Mesenchymal stem cell (in vitro differentiated cells and primary cell): ENCODE results near the gene NAP1L5.

Experiments used
- DNase-seq: peaks from one replicate; pipeline ENCODE4 v3.0.0-alpha.2; 2013
- H2AFZ ChIP-seq: one replicate; pipeline ENCODE4 v1.6.1; 2013; ENCODE audit warnings: low read depth, mild to moderate bottlenecking, control low read depth, inconsistent platforms, low read length, moderate library complexity
- H2AK5ac ChIP-seq: 2 replicates; pipeline ENCODE4 v1.6.1; 2013; ENCODE audit warnings: low read length, moderate library complexity, mild to moderate bottlenecking, inconsistent platforms; ENCODE audit not compliant: severe bottlenecking
- H2BK120ac ChIP-seq: one replicate; pipeline ENCODE4 v1.6.1; 2013; ENCODE audit warnings: low read depth, mild to moderate bottlenecking, inconsistent platforms, low read length, moderate library complexity
- H2BK12ac ChIP-seq, 2 experiments: one replicate each; pipeline ENCODE4 v1.6.1; 2013; ENCODE audit warnings: inconsistent platforms in 2 of 2, low read length in 2 of 2, mild to moderate bottlenecking in 2 of 2, moderate library complexity in 2 of 2, control low read depth in 1 of 2
- H2BK15ac ChIP-seq: one replicate; pipeline ENCODE4 v1.6.1; 2013; ENCODE audit warnings: mild to moderate bottlenecking, low read depth, inconsistent platforms; ENCODE audit not compliant: poor library complexity, severe bottlenecking
- H2BK5ac ChIP-seq: 2 replicates; pipeline ENCODE4 v1.6.1; 2013; ENCODE audit warnings: low read depth, mild to moderate bottlenecking, low read length, control low read depth, inconsistent platforms; ENCODE audit not compliant: poor library complexity, severe bottlenecking
- H3K14ac ChIP-seq, 2 experiments: one replicate each; pipeline ENCODE4 v1.6.1; 2013; ENCODE audit warnings: inconsistent platforms in 2 of 2, low read length in 2 of 2, control low read depth in 1 of 2, mild to moderate bottlenecking in 1 of 2, moderate library complexity in 1 of 2
- H3K18ac ChIP-seq, 2 experiments: one replicate each; pipeline ENCODE4 v1.6.1; 2013; ENCODE audit warnings: inconsistent platforms in 2 of 2, low read length in 2 of 2, control low read depth in 1 of 2, low read depth in 1 of 2, mild to moderate bottlenecking in 1 of 2
- H3K23ac ChIP-seq, 2 experiments: one replicate each; pipeline ENCODE4 v1.6.1; 2013; ENCODE audit warnings: inconsistent platforms in 2 of 2, low read length in 2 of 2, mild to moderate bottlenecking in 2 of 2, moderate library complexity in 2 of 2, control low read depth in 1 of 2
- H3K27ac ChIP-seq: 2 replicates; pipeline ENCODE4 v1.5.1; 2013; ENCODE audit warnings: mild to moderate bottlenecking, moderate library complexity, low read length, control low read depth, inconsistent platforms; ENCODE audit not compliant: poor library complexity, severe bottlenecking
- H3K27me3 ChIP-seq, 2 experiments: 2 replicates each; pipeline versions ENCODE4 v1.6.1 to v1.7.0; 2013; ENCODE audit warnings: low read length in 2 of 2, mild to moderate bottlenecking in 2 of 2, moderate library complexity in 2 of 2, control low read depth in 1 of 2, inconsistent platforms in 1 of 2; ENCODE audit not compliant: control insufficient read depth in 1 of 2, insufficient read depth in 1 of 2
- H3K36me3 ChIP-seq, 2 experiments: 2 replicates each; pipeline versions ENCODE4 v1.6.1 to v1.7.0; 2013; ENCODE audit warnings: low read length in 2 of 2, control low read depth in 1 of 2, inconsistent platforms in 1 of 2, low read depth in 1 of 2, mild to moderate bottlenecking in 1 of 2; ENCODE audit not compliant: insufficient read depth in 2 of 2, control insufficient read depth in 1 of 2
- H3K4ac ChIP-seq, 2 experiments: one replicate each; pipeline ENCODE4 v1.6.1; 2013; ENCODE audit warnings: inconsistent platforms in 2 of 2, low read length in 2 of 2, mild to moderate bottlenecking in 2 of 2, moderate library complexity in 2 of 2, control low read depth in 1 of 2, low read depth in 1 of 2
- H3K4me1 ChIP-seq: 2 replicates; pipeline ENCODE4 v1.6.1; 2013; ENCODE audit warnings: low read depth, low read length, control low read depth; ENCODE audit not compliant: control insufficient read depth, insufficient read depth
- H3K4me2 ChIP-seq: 2 replicates; pipeline ENCODE4 v1.6.1; 2013; ENCODE audit warnings: low read length, mild to moderate bottlenecking, inconsistent platforms; ENCODE audit not compliant: poor library complexity, severe bottlenecking
- H3K4me3 ChIP-seq, 2 experiments: 2 replicates each; pipeline versions ENCODE4 v1.5.1 to v1.7.0; 2013; ENCODE audit warnings: low read length in 2 of 2, mild to moderate bottlenecking in 2 of 2, control low read depth in 1 of 2, low read depth in 1 of 2; ENCODE audit not compliant: insufficient read depth in 1 of 2
- H3K79me1 ChIP-seq: replicated peaks from 2 replicates; pipeline ENCODE4 v1.6.1; 2013; ENCODE audit warnings: mild to moderate bottlenecking, control low read depth, low read length, inconsistent platforms; ENCODE audit not compliant: poor library complexity, severe bottlenecking
- H3K9ac ChIP-seq: 2 replicates; pipeline ENCODE4 v1.7.0; 2013; ENCODE audit warnings: mild to moderate bottlenecking, low read length, moderate library complexity
- H3K9me3 ChIP-seq: 2 replicates; pipeline ENCODE4 v1.7.0; 2013; ENCODE audit warnings: mild to moderate bottlenecking, low read length; ENCODE audit not compliant: control insufficient read depth
- H4K8ac ChIP-seq: one replicate; pipeline ENCODE4 v1.6.1; 2013; ENCODE audit warnings: inconsistent platforms, mild to moderate bottlenecking, low read length, moderate library complexity
- H4K91ac ChIP-seq: one replicate; pipeline ENCODE4 v1.6.1; 2013; ENCODE audit warnings: mild to moderate bottlenecking, low read length, inconsistent platforms
- WGBS: methylation state at CpG from one replicate; pipeline ENCODE4 v1.1.7; 2013; ENCODE audit warnings: mixed read lengths; 5-methylcytosine and 5-hydroxymethylcytosine counted together

The NAP1L5 gene

DNA sequence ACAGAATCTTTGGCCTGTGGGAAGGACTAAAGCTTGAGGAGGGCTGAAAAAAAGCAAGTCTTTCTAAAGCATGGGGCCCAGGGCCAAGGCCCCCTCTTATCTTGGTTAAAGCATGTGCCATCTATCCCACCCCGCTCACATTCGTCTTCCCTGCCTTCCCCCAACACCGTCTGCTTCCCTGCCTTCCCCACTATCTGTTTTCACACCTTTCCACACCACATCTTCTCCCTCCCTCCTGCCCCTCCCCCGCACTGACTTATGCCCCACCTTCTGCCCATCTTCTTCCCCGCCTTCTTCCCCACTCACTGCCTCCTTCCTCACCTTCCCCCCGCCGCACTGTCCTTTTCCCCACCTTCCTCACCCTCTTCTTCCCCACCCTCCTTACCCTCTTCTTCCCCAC is 890 bp upstream of the NAP1L5 start:
- DNase-seq: no peak
- H3K18ac ChIP-seq: no peak overlapping the region
- no peaks in the 10 kb centered on the region for H3K9me3 ChIP-seq
- H3K27me3 ChIP-seq: no peaks in the 10 kb centered on the region
- H3K27ac ChIP-seq: no peak overlapping the region
- H2AFZ ChIP-seq: no peak overlapping the region
- H2AK5ac ChIP-seq: no peak overlapping the region
- no peak overlapping the region for H2BK5ac ChIP-seq
- peaks cover 4% of the 10 kb centered on the region for H3K79me1 ChIP-seq
- no peak overlapping the region for H3K4me3 ChIP-seq
- WGBS: 90% methylated on average over 7 of the region's 7 CpGs
- H3K4me2 ChIP-seq: no peak overlapping the region
- no peak overlapping the region for H4K91ac ChIP-seq
- no peak overlapping the region for H3K23ac ChIP-seq
- no peak overlapping the region for H4K8ac ChIP-seq
- H2BK12ac ChIP-seq: no peak overlapping the region
- H3K4ac ChIP-seq: no peak overlapping the region
- H3K14ac ChIP-seq: no peak overlapping the region
- H3K4me1 ChIP-seq: no peaks in the 10 kb centered on the region
- H3K9ac ChIP-seq: no peak overlapping the region
- H2BK120ac ChIP-seq: no peak overlapping the region
- peaks cover 0 to 4% of the 10 kb centered on the region in 2 experiments for H3K36me3 ChIP-seq
- H2BK15ac ChIP-seq: no peak overlapping the region

GRCh38 chr4:88697141-88697540 is 488 bp downstream of the NAP1L5 start:
- Histone ChIP-seq H2AK5ac (no peak overlapping the region), H3K14ac (peak overlapping the region in 1 of 2 experiments; percentile 70), H3K18ac (peak overlapping the region in 1 of 2 experiments; percentile 78), H3K36me3 (peaks cover 0 to 8% of the 10 kb centered on the region in 2 experiments), H3K4me1 (no peaks in the 10 kb centered on the region), H3K9ac (peak overlapping the region; percentile 89), H2AFZ (peak overlapping the region; percentile 37), H3K27me3 (no peaks in the 10 kb centered on the region), H2BK5ac (no peak overlapping the region), H3K79me1 (peaks cover 4% of the 10 kb centered on the region), H3K4me2 (peak overlapping the region; percentile 77), H3K23ac (no peak overlapping the region), H3K4me3 (peak overlapping the region; percentile 72 to 78), H3K4ac (no peak overlapping the region), H3K9me3 (no peaks in the 10 kb centered on the region), H3K27ac (no peak overlapping the region), H2BK120ac (no peak overlapping the region), H4K91ac (no peak overlapping the region), H2BK15ac (no peak overlapping the region), H4K8ac (peak overlapping the region; percentile 19), H2BK12ac (no peak overlapping the region)
- 56% methylated on average over 18 of the region's 18 CpGs for WGBS
- DNase-seq: peak; percentile 28

DNA sequence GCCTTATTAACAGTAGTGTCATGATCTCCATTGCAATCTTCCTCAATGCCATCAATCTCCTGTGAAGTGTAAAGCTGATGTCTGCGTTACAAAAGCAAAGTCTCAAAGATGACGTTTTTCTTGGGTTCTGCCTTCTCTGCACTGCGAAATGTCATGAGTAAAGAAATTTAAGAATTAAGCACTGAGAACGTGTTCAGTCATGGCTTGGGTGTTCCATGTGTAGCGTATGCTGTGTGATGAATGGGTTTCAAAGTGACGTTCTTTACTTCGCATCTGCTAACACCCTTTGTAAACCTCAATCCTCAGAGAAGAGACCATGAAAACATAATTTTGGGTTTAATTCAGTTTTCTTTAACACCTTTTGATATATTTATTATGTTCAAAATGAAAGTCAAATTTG is 999 bp downstream of the NAP1L5 start:
- no peak overlapping the region for H3K23ac ChIP-seq
- no peaks in the 10 kb centered on the region for H3K9me3 ChIP-seq
- DNase-seq: no peak
- no peak overlapping the region for H2AFZ ChIP-seq
- H4K8ac ChIP-seq: no peak overlapping the region
- H3K14ac ChIP-seq: no peak overlapping the region
- no peak overlapping the region for H2BK15ac ChIP-seq
- WGBS: 86% methylated on average over 5 of the region's 7 CpGs
- no peak overlapping the region for H3K18ac ChIP-seq
- H2BK5ac ChIP-seq: no peak overlapping the region
- peaks cover 0 to 8% of the 10 kb centered on the region in 2 experiments for H3K36me3 ChIP-seq
- H3K27me3 ChIP-seq: no peaks in the 10 kb centered on the region
- H3K9ac ChIP-seq: peak overlapping the region; percentile 89
- peak overlapping the region in 1 of 2 experiments; percentile 78 for H3K4me3 ChIP-seq
- no peak overlapping the region for H3K4me2 ChIP-seq
- H3K4me1 ChIP-seq: no peaks in the 10 kb centered on the region
- H4K91ac ChIP-seq: no peak overlapping the region
- peaks cover 4% of the 10 kb centered on the region for H3K79me1 ChIP-seq
- no peak overlapping the region for H2AK5ac ChIP-seq
- H3K4ac ChIP-seq: no peak overlapping the region
- H2BK120ac ChIP-seq: no peak overlapping the region
- no peak overlapping the region for H2BK12ac ChIP-seq
- no peak overlapping the region for H3K27ac ChIP-seq

GRCh38 chr4:88693792-88694191 is 3.8 kb downstream of the NAP1L5 start:
- H3K18ac ChIP-seq: no peak overlapping the region
- 99% methylated on average over 3 of the region's 3 CpGs for WGBS
- H3K4me1 ChIP-seq: peaks cover 2% of the 10 kb centered on the region
- H2AK5ac ChIP-seq: no peak overlapping the region
- H3K27ac ChIP-seq: no peak overlapping the region
- no peak overlapping the region for H2BK12ac ChIP-seq
- H3K14ac ChIP-seq: no peak overlapping the region
- H3K4me2 ChIP-seq: no peak overlapping the region
- H3K9me3 ChIP-seq: no peaks in the 10 kb centered on the region
- no peak overlapping the region for H4K91ac ChIP-seq
- no peak overlapping the region for H2BK15ac ChIP-seq
- no peak overlapping the region for H3K4ac ChIP-seq
- H3K79me1 ChIP-seq: peaks cover 4% of the 10 kb centered on the region
- no peak overlapping the region for H3K23ac ChIP-seq
- peaks cover 0 to 10% of the 10 kb centered on the region in 2 experiments for H3K36me3 ChIP-seq
- no peak overlapping the region for H3K4me3 ChIP-seq
- no peak overlapping the region for H4K8ac ChIP-seq
- no peaks in the 10 kb centered on the region for H3K27me3 ChIP-seq
- H2AFZ ChIP-seq: no peak overlapping the region
- H2BK5ac ChIP-seq: no peak overlapping the region
- no peak overlapping the region for H3K9ac ChIP-seq
- no peak overlapping the region for H2BK120ac ChIP-seq
- no peak for DNase-seq
